Left renal cortex interstitium (tissue), 4 donors: ENCODE measurements around the gene METTL9. TPM values are rescaled to one million over a fixed set of nuclear protein-coding genes. Genes with fewer than 3 reads are reported as not detected.

Experiments
- DNase-seq, 4 donors: peaks; one replicate each; pipeline ENCODE4 v3.0.0-alpha.2; 2013; ENCODE audit warnings: low read depth in 4 of 4, low spot score in 2 of 4, missing footprints in 1 of 4
- polyA plus RNA-seq, 4 donors: library from polyadenylated mRNA; unstranded; fragments of 120-200 nt; gene quantifications; one replicate each; pipeline ENCODE4 v1.2.1, GENCODE V29; 2013; ENCODE audit not compliant: insufficient read length in 4 of 4

METTL9 gene
- polyA plus RNA-seq, 4 donors: 226 to 269 (median 252) TPM

GRCh38 chr16:21702276-21702675, 102.9 kb downstream of the METTL9 start:
- DNase-seq: no peak

GRCh38 chr16:21703156-21703555, 103.8 kb downstream of the METTL9 start:
- no peak for DNase-seq

- no peak for DNase-seq
These were observed 104.3 kb downstream of the METTL9 start for GRCh38 chr16:21703589-21704174.

- no peak for DNase-seq
These were observed 104.9 kb downstream of the METTL9 start for GRCh38 chr16:21704266-21704665.

- DNase-seq: no peak
These were observed 105.4 kb downstream of the METTL9 start for GRCh38 chr16:21704733-21705132.

Other genes starting within 250 kb of the METTL9 start
- gene IGSF6, start 53.0 kb downstream of the METTL9 start, polyA plus RNA-seq: 1 to 10 TPM; 2.0 to 8.1 (median 4.8) TPM
- gene OTOA, start 64.4 kb downstream of the METTL9 start, polyA plus RNA-seq: under 1 TPM; 0.07 to 0.22 (median 0.17) TPM